ENCODE data around the gene C14orf132.

The C14orf132 gene

GRCh38 chr14:96039633-96040311 lies 610 bp downstream of the C14orf132 start:
- DNase-seq (ENCODE audit: low read depth in 2 of 2): no peak

DNA sequence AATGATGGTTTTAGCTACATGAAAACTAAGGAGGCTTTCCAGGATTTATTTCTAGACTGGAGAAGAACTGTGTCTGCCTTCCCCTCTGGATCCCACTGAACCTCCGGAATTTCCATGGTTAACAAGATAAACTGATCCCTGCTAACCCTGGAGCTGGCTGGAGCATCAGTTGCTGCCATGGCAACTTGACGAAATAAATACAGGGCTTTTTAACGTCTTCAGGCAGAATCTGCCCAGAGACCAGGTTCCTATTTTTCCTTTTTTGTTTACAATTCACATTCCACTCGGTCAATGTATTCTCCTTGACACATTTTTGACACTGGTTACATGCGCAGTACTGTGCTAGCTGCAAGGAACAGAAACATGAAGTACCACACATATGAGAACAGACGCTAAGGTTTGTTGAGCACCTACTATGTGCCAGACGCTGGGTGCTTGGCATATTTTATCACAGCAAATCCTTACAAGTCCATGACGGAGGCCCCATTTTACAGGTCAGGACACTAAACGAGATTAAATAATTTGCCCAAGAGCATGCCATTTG lies 1.7 kb downstream of the C14orf132 start:
- DNase-seq (ENCODE audit: low read depth in 2 of 2): no peak

DNA sequence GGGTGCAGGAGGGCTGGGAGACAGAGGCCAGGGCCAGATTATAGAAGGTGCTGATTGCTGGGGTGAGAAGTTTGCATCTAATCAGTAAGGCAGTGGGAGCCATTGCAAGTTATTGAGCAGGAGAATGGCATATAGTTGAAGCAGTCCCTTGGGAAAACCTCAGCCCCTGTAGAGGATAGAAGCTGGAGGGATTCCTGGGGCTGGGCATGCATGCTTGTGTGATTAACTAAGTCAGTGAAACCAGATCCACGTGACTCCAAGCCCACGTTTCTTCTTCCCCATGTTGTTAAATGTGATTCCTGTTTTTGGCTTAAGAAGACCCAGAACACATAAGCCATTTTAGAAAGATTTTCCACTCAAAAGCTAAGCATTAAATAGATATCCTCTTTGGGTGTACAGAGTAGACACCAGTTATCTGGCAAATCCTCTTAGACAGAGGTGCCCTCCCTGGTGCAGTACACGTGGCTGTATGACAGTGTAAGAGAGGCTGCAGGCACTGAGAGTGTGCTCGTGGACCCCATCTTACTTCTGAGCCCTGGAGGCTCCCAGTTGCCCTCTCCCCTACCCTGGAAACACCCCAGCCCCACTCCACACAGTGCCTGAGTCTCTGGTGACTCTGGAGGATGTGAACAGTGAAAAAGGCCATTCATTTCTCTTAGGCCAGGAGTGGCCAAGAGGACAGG lies 3.2 kb downstream of the C14orf132 start:
- DNase-seq (ENCODE audit: low read depth in 2 of 2): no peak

DNA sequence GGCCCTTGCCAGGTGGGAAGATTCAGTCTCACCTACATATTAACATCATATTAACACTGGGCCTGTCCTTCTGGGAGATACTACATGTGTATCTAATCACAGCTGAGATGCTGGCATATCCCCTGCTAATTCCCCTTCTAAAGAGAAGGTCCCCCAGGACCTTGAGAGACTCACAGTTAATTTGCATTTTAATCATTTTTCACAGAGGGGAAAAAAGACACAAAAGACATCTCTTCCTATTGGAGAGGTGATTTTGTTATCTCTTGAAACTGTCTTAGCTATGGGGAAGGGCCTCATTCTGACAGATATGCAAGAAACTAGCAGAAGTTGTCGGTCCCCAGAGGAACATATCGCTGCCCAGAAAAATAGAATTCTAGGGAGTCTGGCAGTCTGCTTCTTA lies 7.5 kb downstream of the C14orf132 start:
- DNase-seq (ENCODE audit: low read depth in 2 of 2): no peak

GRCh38 chr14:96047101-96047500 lies 7.9 kb downstream of the C14orf132 start:
- no peak for DNase-seq (ENCODE audit: low read depth in 2 of 2)

GRCh38 chr14:96049932-96050331 lies 10.8 kb downstream of the C14orf132 start:
- no peak for DNase-seq (ENCODE audit: low read depth in 2 of 2)

DNA sequence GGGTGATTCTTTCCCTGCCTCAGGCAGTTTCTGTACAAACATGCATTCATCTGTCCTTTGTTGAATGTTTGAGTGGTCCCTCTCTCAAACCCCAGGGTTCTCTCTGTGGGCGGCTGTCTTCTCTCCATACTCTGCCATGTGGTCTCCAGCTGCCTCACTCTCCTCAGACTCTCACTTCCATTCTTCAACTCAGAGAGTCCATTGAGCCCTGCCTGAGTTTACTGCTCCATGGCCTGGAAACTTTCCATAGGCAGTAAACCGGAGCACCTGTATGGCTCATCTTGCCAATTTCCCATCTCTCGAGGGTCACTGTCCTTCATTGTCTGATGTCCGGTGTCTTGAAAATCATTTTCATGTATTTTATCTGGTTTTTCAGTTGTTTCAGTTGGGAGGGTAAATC lies 11.3 kb downstream of the C14orf132 start:
- DNase-seq (ENCODE audit: low read depth in 2 of 2): no peak

- DNase-seq (ENCODE audit: low read depth in 2 of 2): no peak
Observed at GRCh38 chr14:96051231-96051630, 12.1 kb downstream of the C14orf132 start.

- no peak for DNase-seq (ENCODE audit: low read depth in 2 of 2)
Observed at GRCh38 chr14:96051642-96052540, 12.7 kb downstream of the C14orf132 start.

GRCh38 chr14:96052541-96053247 lies 13.5 kb downstream of the C14orf132 start:
- no peak for DNase-seq (ENCODE audit: low read depth in 2 of 2)

GRCh38 chr14:96053248-96053599 lies 14.1 kb downstream of the C14orf132 start:
- no peak for DNase-seq (ENCODE audit: low read depth in 2 of 2)

- DNase-seq (ENCODE audit: low read depth in 2 of 2): no peak
Observed at GRCh38 chr14:96053600-96054381, 14.6 kb downstream of the C14orf132 start.

DNA sequence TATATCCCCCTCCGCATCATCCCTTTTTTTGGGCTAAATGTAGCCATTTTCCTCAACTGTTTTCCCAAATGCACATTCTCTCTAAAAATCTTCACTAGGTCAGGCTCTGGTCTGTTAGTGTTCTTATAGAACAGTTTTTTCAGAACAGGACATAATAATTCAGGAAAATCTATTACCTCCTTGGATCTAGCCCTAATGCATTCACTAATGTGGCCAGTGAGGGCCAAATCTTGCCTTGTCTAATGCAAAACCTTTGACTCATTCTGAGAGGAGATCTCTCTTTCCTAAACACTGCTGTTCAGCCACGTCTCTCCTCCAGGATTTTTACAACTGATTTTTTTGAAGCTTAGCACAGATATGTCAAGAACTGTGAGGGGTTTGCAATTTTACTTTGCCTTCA lies 15.5 kb downstream of the C14orf132 start:
- DNase-seq (ENCODE audit: low read depth in 2 of 2): no peak

DNA sequence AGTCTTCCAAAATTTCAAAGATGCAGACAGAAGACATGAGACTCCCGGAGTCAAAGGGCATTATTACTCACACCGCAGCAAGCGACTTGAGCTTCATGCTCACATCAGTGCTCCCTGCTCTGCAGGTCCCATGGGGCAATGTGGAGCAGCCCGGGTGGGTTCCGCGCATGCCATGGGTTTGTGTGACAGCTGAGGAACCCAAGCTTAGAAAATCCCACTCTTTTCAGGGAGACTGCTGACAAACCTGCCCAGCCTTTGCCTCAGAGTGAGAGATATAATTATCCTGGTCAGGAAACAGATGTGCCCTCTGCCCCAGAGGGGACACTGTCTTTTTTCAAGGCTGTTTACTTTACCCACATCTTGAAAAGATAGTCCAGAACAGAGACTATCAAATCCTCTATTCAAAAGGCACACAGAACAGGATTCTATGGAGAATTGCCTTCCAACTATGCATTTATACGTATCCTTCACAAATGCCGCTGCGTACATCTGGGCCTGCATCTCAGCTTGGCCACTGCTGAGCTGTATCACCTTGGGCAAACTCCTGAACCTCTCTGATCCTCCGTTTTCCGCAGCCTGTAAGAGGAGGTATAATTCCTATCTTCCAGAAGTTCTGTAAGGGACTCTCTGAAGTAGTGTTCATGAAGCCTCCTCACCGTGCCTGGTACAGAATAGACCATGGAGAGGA lies 16.0 kb downstream of the C14orf132 start:
- DNase-seq (ENCODE audit: low read depth in 2 of 2): no peak

DNA sequence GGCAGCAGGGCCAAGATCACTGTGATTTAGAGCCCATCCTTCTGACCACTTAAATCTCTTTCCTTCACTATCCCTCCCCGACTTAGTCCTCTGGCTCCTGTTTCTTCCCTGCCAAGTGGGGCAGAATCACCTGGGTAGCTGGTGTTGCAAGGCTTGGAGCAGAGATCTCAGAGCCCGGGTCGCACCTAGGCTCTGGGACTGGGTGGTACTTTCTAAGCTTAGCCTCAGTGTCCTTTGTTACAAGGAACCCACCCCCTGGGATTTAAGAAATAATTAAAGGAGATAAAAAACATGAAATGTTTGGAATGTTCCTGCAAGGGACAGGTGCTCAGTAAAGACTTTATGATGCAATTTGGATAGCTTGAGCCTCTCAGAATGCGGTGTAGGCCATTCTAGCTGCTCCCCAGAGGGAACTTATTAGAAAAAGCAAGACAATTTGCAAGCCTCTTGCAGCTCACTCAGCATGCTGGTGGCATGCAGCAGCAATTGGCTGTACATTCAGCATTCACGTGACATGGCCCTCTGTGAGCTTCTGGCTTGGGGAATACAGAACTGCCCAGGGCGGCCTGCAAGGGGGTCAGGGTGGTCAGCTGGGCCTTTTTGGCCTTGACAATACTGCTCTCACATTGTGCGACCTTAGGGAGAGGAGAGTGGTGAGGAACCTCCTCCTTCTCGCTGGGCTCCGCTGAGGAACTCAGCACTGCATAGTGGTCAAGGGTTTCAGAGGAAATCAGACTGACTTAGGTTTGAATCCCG lies 16.8 kb downstream of the C14orf132 start:
- no peak for DNase-seq (ENCODE audit: low read depth in 2 of 2)

DNA sequence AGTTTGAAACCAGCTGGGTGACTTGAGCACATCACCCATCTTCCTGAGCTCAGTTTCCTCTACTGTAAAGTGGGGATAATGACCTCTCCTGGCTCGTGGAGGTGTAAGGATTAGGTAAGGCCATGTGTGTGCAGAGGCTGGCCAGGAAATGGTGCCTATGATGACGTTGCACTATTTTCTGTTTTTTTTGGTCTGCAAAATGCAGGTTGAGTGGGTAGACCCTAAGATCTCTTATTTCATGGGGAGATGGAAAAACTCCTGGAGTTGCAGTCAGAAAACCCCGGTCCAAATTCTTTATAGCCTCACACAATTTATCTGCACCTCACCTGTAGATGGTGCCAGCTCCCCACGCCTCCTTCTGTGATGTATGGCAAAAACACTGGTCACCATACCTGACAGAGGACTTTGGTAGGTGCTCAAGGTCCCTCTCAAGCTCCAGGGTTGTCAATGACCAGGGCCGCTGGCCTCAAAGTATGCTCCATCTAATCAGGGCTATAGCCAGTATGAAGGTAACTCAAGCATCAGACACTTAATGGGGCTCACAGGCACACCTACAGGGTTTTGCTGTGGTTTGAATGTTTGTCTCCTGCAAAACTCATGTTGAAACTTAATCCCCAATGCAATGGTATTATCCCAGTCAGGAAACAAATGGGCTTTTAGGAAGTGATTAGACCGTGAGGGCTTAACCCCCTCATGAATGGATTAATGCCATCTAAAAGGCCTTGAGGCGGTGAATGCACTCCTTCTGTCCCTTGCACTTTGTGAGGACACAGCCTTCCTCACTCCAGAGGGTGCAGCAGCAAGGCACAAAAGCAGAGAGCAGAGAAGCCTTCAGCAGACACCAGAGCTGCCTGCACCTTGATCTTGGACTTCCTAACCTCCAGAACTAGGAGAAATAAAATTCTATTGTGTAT lies 17.6 kb downstream of the C14orf132 start:
- DNase-seq (ENCODE audit: low read depth in 2 of 2): no peak

GRCh38 chr14:96057738-96058137 lies 18.6 kb downstream of the C14orf132 start:
- DNase-seq (ENCODE audit: low read depth in 2 of 2): no peak

DNA sequence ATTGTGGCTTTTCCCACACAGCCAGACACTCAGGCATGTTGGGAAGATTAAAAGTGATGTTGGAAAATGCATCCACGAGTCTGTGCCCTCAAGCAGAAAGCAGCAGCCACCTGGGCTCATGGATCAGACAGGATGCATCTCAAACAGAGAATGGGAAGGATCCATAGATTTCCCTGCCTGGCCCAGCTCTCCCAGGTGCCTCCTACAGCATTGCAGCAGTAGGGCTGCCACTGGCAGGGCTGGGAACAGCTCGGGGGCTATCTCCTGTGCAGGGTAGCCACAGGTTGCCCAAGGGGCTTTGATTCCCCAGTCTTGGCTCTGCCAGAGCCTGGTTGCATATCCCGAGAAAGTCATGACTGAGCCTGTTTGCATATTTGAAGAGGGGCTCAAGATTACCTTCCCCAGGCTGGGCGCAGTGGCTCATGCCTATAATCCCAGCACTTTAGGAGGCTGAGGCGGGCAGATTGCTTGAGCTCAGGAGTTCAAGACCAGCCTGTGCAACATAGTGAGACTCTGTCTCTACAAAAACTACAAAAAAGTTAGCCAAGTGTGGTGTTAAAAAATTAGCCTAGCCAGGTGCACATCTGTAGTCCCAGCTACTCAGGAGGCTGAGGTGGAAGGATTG lies 19.5 kb downstream of the C14orf132 start:
- DNase-seq (ENCODE audit: low read depth in 2 of 2): no peak

Measured in stimulated activated CD8-positive, alpha-beta memory T cell treated with anti-CD3 and anti-CD28 coated beads, Interleukin-7, amount 100 ng/mL, for 1 hour (primary cell).